DOHH2 (cell line): ENCODE measurements around the gene SLC17A4.

Source experiments
- H3F3A ChIP-seq: fragments of 200-600 bp; sonication (generic), shearing (Covaris generic); 2 replicates; pipeline ENCODE4 v1.6.0; 2016; ENCODE audit warnings: antibody characterized with exemption, mild to moderate bottlenecking; ENCODE audit not compliant: control insufficient read depth, insufficient read depth
- H3K27ac ChIP-seq: fragments of 200-600 bp; sonication (generic); 2 replicates; pipeline ENCODE4 v1.5.1; 2014; ENCODE audit warnings: low read depth, mild to moderate bottlenecking, low read length, moderate library complexity
- H3K27me3 ChIP-seq: fragments of 200-600 bp; sonication (generic); 2 replicates; pipeline ENCODE4 v1.6.1; 2014; ENCODE audit warnings: mild to moderate bottlenecking, low read length, mixed read lengths; ENCODE audit not compliant: control insufficient read depth
- H3K36me3 ChIP-seq: fragments of 200-600 bp; sonication (generic); 2 replicates; pipeline ENCODE4 v1.6.1; 2014; ENCODE audit warnings: mild to moderate bottlenecking, low read length, moderate library complexity, mixed read lengths; ENCODE audit not compliant: control insufficient read depth
- H3K4me1 ChIP-seq: fragments of 200-600 bp; sonication (generic); 2 replicates; pipeline ENCODE4 v1.6.1; 2014; ENCODE audit warnings: mild to moderate bottlenecking, low read length, mixed read lengths; ENCODE audit not compliant: control insufficient read depth
- H3K4me2 ChIP-seq: fragments of 200-600 bp; sonication (generic); 2 replicates; pipeline ENCODE4 v1.6.0; 2014; ENCODE audit warnings: mild to moderate bottlenecking, low read length, moderate library complexity
- H3K4me3 ChIP-seq: fragments of 200-600 bp; sonication (generic); 2 replicates; pipeline ENCODE4 v1.5.1; 2014; ENCODE audit warnings: mild to moderate bottlenecking, low read length, mixed read lengths
- H3K79me2 ChIP-seq: fragments of 200-600 bp; sonication (generic); 2 replicates; pipeline ENCODE4 v1.6.1; 2014; ENCODE audit warnings: mild to moderate bottlenecking, low read length, mixed read lengths; ENCODE audit not compliant: control insufficient read depth
- H3K9me2 ChIP-seq: fragments of 200-600 bp; sonication (generic); replicated peaks from 2 replicates; pipeline ENCODE4 v1.6.1; 2014; ENCODE audit warnings: mild to moderate bottlenecking, low read length, mixed read lengths; ENCODE audit not compliant: control insufficient read depth
- H3K9me3 ChIP-seq: fragments of 200-600 bp; sonication (generic); 2 replicates; pipeline ENCODE4 v1.6.1; 2014; ENCODE audit warnings: antibody characterized with exemption, low read length, mixed read lengths; ENCODE audit not compliant: control insufficient read depth, insufficient read depth
- H4K20me1 ChIP-seq: fragments of 200-600 bp; sonication (generic); 2 replicates; pipeline ENCODE4 v1.6.0; 2014; ENCODE audit warnings: low read depth, mild to moderate bottlenecking, antibody characterized with exemption, low read length, moderate library complexity; ENCODE audit not compliant: control insufficient read depth, insufficient read depth
- EZH2phosphoT487 ChIP-seq: fragments of 200-600 bp; sonication (generic); IDR thresholded peaks from 2 replicates; pipeline ENCODE4 v1.6.1; 2017; ENCODE audit warnings: borderline replicate concordance, mild to moderate bottlenecking, antibody characterized with exemption, low read length, moderate library complexity, mixed read lengths
- TF ChIP-seq, protein P1 (sequence below): fragments of 200-600 bp; sonication (generic); IDR thresholded peaks from one replicate; pipeline ENCODE4 v1.5.1; 2014; ENCODE audit warnings: antibody characterized with exemption, mild to moderate bottlenecking, low read depth, low read length; ENCODE audit not compliant: poor library complexity, severe bottlenecking

SLC17A4 gene

DNA sequence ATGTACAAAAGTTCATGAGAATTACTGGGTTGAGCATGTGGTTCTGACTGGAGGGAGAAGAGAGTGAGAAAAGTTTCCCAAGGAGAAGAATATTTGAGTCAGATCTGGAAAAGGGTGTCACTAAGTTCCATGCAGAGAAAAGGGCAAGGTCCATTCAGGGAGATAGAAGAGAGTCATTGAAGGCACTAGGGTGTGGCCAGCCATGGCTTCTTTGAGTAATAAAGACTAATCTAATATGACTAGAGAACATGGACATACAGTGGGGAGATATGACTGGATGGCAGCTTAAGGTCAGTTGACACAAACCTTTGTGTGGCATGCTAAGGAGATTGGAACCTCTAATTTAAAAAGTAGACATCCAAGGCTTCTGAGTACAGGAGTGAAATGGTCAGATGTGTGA is 10.7 kb upstream of the SLC17A4 start:
- TF ChIP-seq EZH2phosphoT487: no peak
- TF ChIP-seq, protein P1, sequence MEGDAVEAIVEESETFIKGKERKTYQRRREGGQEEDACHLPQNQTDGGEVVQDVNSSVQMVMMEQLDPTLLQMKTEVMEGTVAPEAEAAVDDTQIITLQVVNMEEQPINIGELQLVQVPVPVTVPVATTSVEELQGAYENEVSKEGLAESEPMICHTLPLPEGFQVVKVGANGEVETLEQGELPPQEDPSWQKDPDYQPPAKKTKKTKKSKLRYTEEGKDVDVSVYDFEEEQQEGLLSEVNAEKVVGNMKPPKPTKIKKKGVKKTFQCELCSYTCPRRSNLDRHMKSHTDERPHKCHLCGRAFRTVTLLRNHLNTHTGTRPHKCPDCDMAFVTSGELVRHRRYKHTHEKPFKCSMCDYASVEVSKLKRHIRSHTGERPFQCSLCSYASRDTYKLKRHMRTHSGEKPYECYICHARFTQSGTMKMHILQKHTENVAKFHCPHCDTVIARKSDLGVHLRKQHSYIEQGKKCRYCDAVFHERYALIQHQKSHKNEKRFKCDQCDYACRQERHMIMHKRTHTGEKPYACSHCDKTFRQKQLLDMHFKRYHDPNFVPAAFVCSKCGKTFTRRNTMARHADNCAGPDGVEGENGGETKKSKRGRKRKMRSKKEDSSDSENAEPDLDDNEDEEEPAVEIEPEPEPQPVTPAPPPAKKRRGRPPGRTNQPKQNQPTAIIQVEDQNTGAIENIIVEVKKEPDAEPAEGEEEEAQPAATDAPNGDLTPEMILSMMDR: no peak
- no peaks in the 10 kb centered on the region for H3K9me2 ChIP-seq
- H3K4me1 ChIP-seq: no peaks in the 10 kb centered on the region
- no peaks in the 10 kb centered on the region for H3K79me2 ChIP-seq
- no peaks in the 10 kb centered on the region for H3K9me3 ChIP-seq
- no peak overlapping the region for H3K4me3 ChIP-seq
- no peak overlapping the region for H3K27ac ChIP-seq
- no peaks in the 10 kb centered on the region for H4K20me1 ChIP-seq
- no peaks in the 10 kb centered on the region for H3K36me3 ChIP-seq
- no peak overlapping the region for H3K4me2 ChIP-seq
- H3F3A ChIP-seq: no peaks in the 10 kb centered on the region
- H3K27me3 ChIP-seq: no peaks in the 10 kb centered on the region; the same call in 1 of the 2 replicates

DNA sequence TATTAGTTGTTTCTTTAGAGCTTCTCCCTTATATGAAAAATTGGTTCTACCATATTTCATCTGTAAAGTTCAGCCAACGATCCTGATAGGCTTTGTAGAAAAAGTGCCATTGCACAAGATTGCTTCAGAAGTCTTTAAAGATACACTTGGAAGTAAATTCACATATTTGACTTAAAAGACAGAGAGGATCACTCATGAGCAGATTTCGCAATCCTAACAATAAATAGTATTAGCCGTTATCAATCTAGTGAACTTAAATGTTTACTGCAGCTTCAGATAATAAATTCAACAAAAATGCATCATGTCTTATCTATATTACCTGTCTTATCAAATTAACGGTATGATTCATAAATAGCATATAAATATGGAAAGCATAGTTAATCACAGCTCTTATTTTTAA is 8.7 kb upstream of the SLC17A4 start:
- TF ChIP-seq EZH2phosphoT487: no peak
- TF ChIP-seq, protein P1: no peak
- H3F3A ChIP-seq: no peaks in the 10 kb centered on the region
- H3K9me3 ChIP-seq: no peaks in the 10 kb centered on the region
- H3K27me3 ChIP-seq: no peaks in the 10 kb centered on the region; the same call in 1 of the 2 replicates
- no peak overlapping the region for H3K27ac ChIP-seq
- no peaks in the 10 kb centered on the region for H3K79me2 ChIP-seq
- H3K36me3 ChIP-seq: no peaks in the 10 kb centered on the region
- no peak overlapping the region for H3K4me2 ChIP-seq
- H3K4me3 ChIP-seq: no peak overlapping the region
- no peaks in the 10 kb centered on the region for H4K20me1 ChIP-seq
- no peaks in the 10 kb centered on the region for H3K9me2 ChIP-seq
- H3K4me1 ChIP-seq: no peaks in the 10 kb centered on the region

DNA sequence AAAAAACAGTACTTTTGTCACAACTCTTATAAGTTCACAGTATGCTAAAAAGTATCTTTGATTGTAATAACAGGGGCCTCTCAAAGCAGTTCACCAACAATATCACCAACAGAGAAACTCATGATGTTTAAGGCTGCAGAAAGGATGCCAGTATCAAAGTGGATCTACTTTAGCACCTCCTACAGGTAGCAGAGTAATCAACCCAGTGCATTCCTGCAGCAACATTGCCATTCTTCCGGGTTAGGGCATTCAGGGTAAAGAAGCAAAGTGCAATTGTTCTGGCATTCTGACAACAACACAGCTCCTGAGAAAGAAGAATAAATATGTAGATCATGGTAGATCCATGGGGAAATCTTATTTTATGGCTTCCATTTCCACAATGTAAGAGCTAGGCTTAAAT is 7.6 kb upstream of the SLC17A4 start:
- Histone ChIP-seq H3F3A (no peaks in the 10 kb centered on the region), H4K20me1 (no peaks in the 10 kb centered on the region), H3K27me3 (no peaks in the 10 kb centered on the region; the same call in 1 of the 2 replicates), H3K79me2 (no peaks in the 10 kb centered on the region), H3K4me1 (no peaks in the 10 kb centered on the region), H3K36me3 (no peaks in the 10 kb centered on the region), H3K4me2 (no peak overlapping the region), H3K27ac (no peak overlapping the region), H3K9me3 (no peaks in the 10 kb centered on the region), H3K4me3 (no peak overlapping the region), H3K9me2 (no peaks in the 10 kb centered on the region)
- TF ChIP-seq, protein P1: no peak
- TF ChIP-seq EZH2phosphoT487: no peak
